Small intestine (tissue), 7 donors: ENCODE results near the gene SSBP4. TPM values are rescaled to one million over a fixed set of nuclear protein-coding genes. Genes with fewer than 3 reads are reported as not detected.

Source experiments
- DNase-seq, 2 donors: peaks; one replicate each; pipeline versions ENCODE4 v3.0.0 to v3.0.0-alpha.2; 2013
- FAIRE-seq: peaks from 2 replicates; lab custom pipeline; 2012; peaks lifted over from hg19 to GRCh38; lab: Jason Lieb, UNC
- H3K27ac ChIP-seq, 3 donors: one replicate each; pipeline ENCODE4 v1.5.1; 2013; ENCODE audit warnings: low read length in 2 of 3, mild to moderate bottlenecking in 2 of 3, control low read depth in 1 of 3, inconsistent platforms in 1 of 3, low read depth in 1 of 3, moderate library complexity in 1 of 3
- H3K27me3 ChIP-seq, 3 donors: one replicate each; pipeline ENCODE4 v1.6.1; 2013; ENCODE audit warnings: low read length in 3 of 3, inconsistent platforms in 1 of 3; ENCODE audit not compliant: control insufficient read depth in 3 of 3, insufficient read depth in 3 of 3
- H3K36me3 ChIP-seq, 3 donors: one replicate each; pipeline ENCODE4 v1.6.1; 2013; ENCODE audit warnings: low read length in 3 of 3, inconsistent platforms in 1 of 3, low read depth in 1 of 3, mild to moderate bottlenecking in 1 of 3, moderate library complexity in 1 of 3; ENCODE audit not compliant: control insufficient read depth in 3 of 3, insufficient read depth in 2 of 3
- H3K4me1 ChIP-seq, 3 donors: one replicate each; pipeline ENCODE4 v1.6.1; 2013; ENCODE audit warnings: low read length in 2 of 3, inconsistent platforms in 1 of 3, low read depth in 1 of 3, mild to moderate bottlenecking in 1 of 3, moderate library complexity in 1 of 3; ENCODE audit not compliant: control insufficient read depth in 3 of 3, insufficient read depth in 2 of 3
- H3K4me3 ChIP-seq, 3 donors: one replicate each; pipeline ENCODE4 v1.5.1; 2013; ENCODE audit warnings: low read length in 3 of 3, control low read depth in 1 of 3, inconsistent platforms in 1 of 3, low read depth in 1 of 3, mild to moderate bottlenecking in 1 of 3, moderate library complexity in 1 of 3
- H3K9me3 ChIP-seq, 2 donors: one replicate each; pipeline ENCODE4 v1.6.1; 2013; ENCODE audit warnings: low read depth in 1 of 2, low read length in 1 of 2; ENCODE audit not compliant: control insufficient read depth in 2 of 2, insufficient read depth in 1 of 2
- WGBS, 3 donors: extraction: QIAGEN DNeasy Blood & Tissue Kit; methylation state at CpG; one replicate each; pipeline ENCODE4 v1.1.7; 2013; 5-methylcytosine and 5-hydroxymethylcytosine counted together
- polyA plus RNA-seq, 4 donors: library from polyadenylated mRNA; stranded (reverse) in 3 of 4; unstranded in 1 of 4; fragments of 200-250 nt in 3 of 4; fragments of 120-200 nt in 1 of 4; gene quantifications; one replicate each; pipeline versions ENCODE4 v1.2.1 to v1.2.3, GENCODE V29; 2013
- donor health status: healthy with polysubstance abuse.
- donor health status: control.
- donor health status: control.
- donor health status: Bipolar disorder and iron deficiency.
- donor health status: healthy.

The SSBP4 gene
- polyA plus RNA-seq, 4 donors: 15.9 to 117 (median 44.2) TPM

GRCh38 chr19:18421371-18421959 lies 2.3 kb downstream of the SSBP4 start:
- Histone ChIP-seq H3K4me3 (peak overlapping the region in 1 of 3 donors; percentile 81), H3K36me3 (peaks cover 0 to 45% (median 0%) of the 10 kb centered on the region in 3 donors), H3K27ac (peak overlapping the region in 2 of 3 donors; percentile 8 to 96), H3K9me3 (no peaks in the 10 kb centered on the region), H3K27me3 (no peaks in the 10 kb centered on the region), H3K4me1 (peaks cover 0 to 70% (median 2%) of the 10 kb centered on the region in 3 donors)
- FAIRE-seq: no peak
- 48 to 62% (median 52%) methylated on average over 12 of the region's 12 CpGs for WGBS, 3 donors
- DNase-seq: no peak

GRCh38 chr19:18422530-18423191 lies 3.5 kb downstream of the SSBP4 start:
- no peak for DNase-seq
- FAIRE-seq: no peak
- H3K9me3 ChIP-seq: no peaks in the 10 kb centered on the region
- H3K4me3 ChIP-seq: no peak overlapping the region
- H3K27me3 ChIP-seq: no peaks in the 10 kb centered on the region
- WGBS, 3 donors: 70 to 82% (median 72%) methylated on average over 14 of the region's 14 CpGs
- H3K36me3 ChIP-seq: peaks cover 0 to 56% (median 0%) of the 10 kb centered on the region in 3 donors
- peak overlapping the region in 1 of 3 donors; percentile 48 for H3K27ac ChIP-seq
- H3K4me1 ChIP-seq: peaks cover 0 to 59% (median 2%) of the 10 kb centered on the region in 3 donors

- DNase-seq: peak; percentile 40 to 50
Observed at GRCh38 chr19:18423258-18424020, 4.2 kb downstream of the SSBP4 start.

GRCh38 chr19:18424122-18424889 lies 5.1 kb downstream of the SSBP4 start:
- Histone ChIP-seq H3K4me3 (no peak overlapping the region), H3K36me3 (peaks cover 0 to 73% (median 0%) of the 10 kb centered on the region in 3 donors), H3K27ac (peak overlapping the region in 2 of 3 donors; percentile 8 to 32), H3K4me1 (peaks cover 0 to 54% (median 0%) of the 10 kb centered on the region in 3 donors), H3K27me3 (no peaks in the 10 kb centered on the region), H3K9me3 (no peaks in the 10 kb centered on the region)
- DNase-seq (no peak), FAIRE-seq (no peak)
- 70 to 84% (median 80%) methylated on average over 22 of the region's 22 CpGs for WGBS, 3 donors

More at GRCh38 chr19:18423258-18424020, 4.2 kb downstream of the SSBP4 start:
- no peaks in the 10 kb centered on the region for H3K27me3 ChIP-seq
- H3K27ac ChIP-seq: peak overlapping the region in 2 of 3 donors; percentile 8 to 32
- WGBS, 3 donors: 57 to 70% (median 61%) methylated on average over 21 of the region's 21 CpGs
- H3K9me3 ChIP-seq: no peaks in the 10 kb centered on the region
- no peak overlapping the region for H3K4me3 ChIP-seq
- FAIRE-seq: no peak
- peaks cover 0 to 64% (median 0%) of the 10 kb centered on the region in 3 donors for H3K36me3 ChIP-seq
- H3K4me1 ChIP-seq: peaks cover 0 to 51% (median under 1%) of the 10 kb centered on the region in 3 donors

GRCh38 chr19:18424890-18425514 lies 5.8 kb downstream of the SSBP4 start:
- Histone ChIP-seq H3K4me3 (no peak overlapping the region), H3K27ac (peak overlapping the region in 1 of 3 donors; percentile 43), H3K36me3 (peaks cover 0 to 80% (median 0%) of the 10 kb centered on the region in 3 donors), H3K27me3 (no peaks in the 10 kb centered on the region), H3K4me1 (peaks cover 0 to 60% (median 0%) of the 10 kb centered on the region in 3 donors), H3K9me3 (no peaks in the 10 kb centered on the region)
- no peak for DNase-seq
- 82 to 89% (median 84%) methylated on average over 16 to 17 of the region's 17 CpGs for WGBS, 3 donors
- FAIRE-seq: no peak

- H3K9me3 ChIP-seq: no peaks in the 10 kb centered on the region
- peaks cover 0 to 62% (median 0%) of the 10 kb centered on the region in 3 donors for H3K4me1 ChIP-seq
- H3K27me3 ChIP-seq: no peaks in the 10 kb centered on the region
- no peak for FAIRE-seq
- H3K36me3 ChIP-seq: peaks cover 0 to 87% (median 0%) of the 10 kb centered on the region in 3 donors
- peak overlapping the region in 1 of 3 donors; percentile 43 for H3K27ac ChIP-seq
- H3K4me3 ChIP-seq: no peak overlapping the region
- WGBS, 3 donors: 61 to 83% (median 77%) methylated on average over 13 to 18 of the region's 18 CpGs
- no peak for DNase-seq
Observed at GRCh38 chr19:18425515-18426415, 6.6 kb downstream of the SSBP4 start.

- Histone ChIP-seq H3K9me3 (no peaks in the 10 kb centered on the region), H3K4me1 (peaks cover 0 to 56% (median 0%) of the 10 kb centered on the region in 3 donors), H3K4me3 (no peak overlapping the region), H3K27ac (peak overlapping the region in 1 of 3 donors; percentile 43), H3K36me3 (peaks cover 0 to 89% (median 0%) of the 10 kb centered on the region in 3 donors), H3K27me3 (no peaks in the 10 kb centered on the region)
- DNase-seq (no peak), FAIRE-seq (no peak)
- WGBS, 3 donors: 81 to 87% (median 87%) methylated on average over 8 of the region's 8 CpGs
Observed at GRCh38 chr19:18426416-18426767, 7.2 kb downstream of the SSBP4 start.
